Ureter (tissue), 1 donor: ENCODE results near the gene RAB35. TPM values are rescaled to one million over a fixed set of nuclear protein-coding genes. Genes with fewer than 3 reads are reported as not detected.

Experiments used
- DNase-seq: peaks from one replicate; pipeline ENCODE4 v3.0.0-alpha.2; 2020; ENCODE audit warnings: low spot score
- total RNA-seq: library from RNA; stranded (reverse); gene quantifications from one replicate; pipeline ENCODE4 v1.2.4, GENCODE V29; 2023
- donor health status: DM: yes; HTN: yes; CAD: no.

The RAB35 gene
- total RNA-seq, 1 donor from 2014 or later, result 47.5 TPM

GRCh38 chr12:120103371-120103770, 13.2 kb downstream of the RAB35 start:
- DNase-seq, result no peak

- no peak for DNase-seq
These were observed 13.6 kb downstream of the RAB35 start for GRCh38 chr12:120103044-120103338.

DNA sequence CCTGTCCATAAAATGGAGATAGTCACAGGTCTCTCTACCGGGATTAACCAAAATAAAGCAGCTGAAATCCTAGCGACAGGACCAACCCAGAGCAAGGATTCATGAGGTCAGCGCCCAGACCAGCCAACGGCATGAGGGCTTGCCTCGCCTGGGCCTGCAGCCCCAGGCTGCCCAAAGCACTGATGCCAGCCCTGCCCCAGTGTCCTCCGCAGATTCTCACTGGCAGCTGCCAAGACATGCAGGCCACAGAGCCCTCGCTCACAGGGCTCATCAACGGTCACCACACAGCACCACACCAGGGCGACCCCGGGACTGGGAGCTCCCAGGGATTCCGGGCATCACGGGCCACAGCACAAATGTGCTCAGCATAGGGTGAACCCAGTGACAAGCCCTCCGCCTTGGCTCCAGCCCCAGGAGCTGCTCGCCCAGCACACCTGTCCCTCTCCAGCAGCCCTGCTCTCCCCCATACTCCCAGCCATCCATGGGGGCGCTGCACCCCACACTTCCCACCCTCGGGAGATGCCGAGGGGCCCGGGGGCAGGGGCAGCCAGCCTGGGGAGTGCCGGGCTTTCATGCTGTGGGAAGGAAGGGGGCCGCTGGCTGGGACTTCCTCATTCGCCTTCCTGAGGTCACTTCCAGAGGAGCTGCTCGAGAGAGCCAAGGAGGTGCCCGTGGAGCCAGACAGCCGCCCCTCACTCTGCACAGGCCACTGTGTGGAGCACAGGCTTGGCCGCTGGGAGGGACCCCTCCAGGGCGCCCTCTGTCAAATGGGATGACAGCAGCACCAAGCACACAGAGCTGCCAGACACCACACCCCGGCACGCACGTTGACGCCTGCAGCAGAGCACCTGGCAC, 14.1 kb downstream of the RAB35 start:
- no peak for DNase-seq

GRCh38 chr12:120101617-120102016, 14.9 kb downstream of the RAB35 start:
- DNase-seq, result peak; percentile 59

DNA sequence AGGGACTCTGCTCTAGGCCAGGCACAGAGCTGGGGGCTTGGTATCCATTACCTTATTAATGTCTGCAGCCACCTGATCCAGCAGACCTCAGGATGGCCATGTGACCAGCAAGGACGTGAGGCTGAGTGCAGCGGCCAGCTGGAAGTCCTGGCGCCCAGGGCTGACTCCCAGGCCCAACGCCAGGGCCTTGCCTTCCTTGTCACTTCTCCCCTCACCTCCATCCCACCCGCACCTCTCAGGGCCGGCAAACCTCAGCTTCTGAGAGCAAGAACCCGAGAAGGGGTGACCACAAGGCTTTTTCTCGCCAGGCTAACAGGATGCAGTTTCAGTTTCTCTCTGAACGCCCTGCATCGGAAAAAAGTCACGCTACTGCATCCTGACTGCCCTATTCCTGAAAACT, 15.4 kb downstream of the RAB35 start:
- no peak for DNase-seq

- DNase-seq, result peak; percentile 74
These were observed 15.9 kb downstream of the RAB35 start for GRCh38 chr12:120100630-120101029.

DNA sequence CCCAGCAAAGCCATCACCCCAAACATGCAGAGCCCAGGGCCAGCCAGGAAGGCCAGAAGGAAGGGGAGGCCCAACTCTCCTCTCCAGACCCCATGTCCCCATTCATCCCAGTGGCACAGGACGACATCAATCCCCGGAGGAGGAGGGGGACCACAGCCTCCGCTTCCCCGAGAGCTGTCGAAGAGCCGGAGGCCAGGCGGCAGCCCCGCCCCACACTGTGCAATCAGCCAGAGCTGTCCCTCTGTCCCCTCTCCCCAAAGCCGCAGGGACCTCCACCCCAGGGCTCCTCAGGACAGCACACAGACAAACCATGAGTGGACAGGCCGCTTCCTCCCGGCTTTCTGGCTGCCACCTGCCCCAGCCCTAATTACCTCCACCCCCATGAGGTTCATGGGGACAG, 16.8 kb downstream of the RAB35 start:
- no peak for DNase-seq

DNA sequence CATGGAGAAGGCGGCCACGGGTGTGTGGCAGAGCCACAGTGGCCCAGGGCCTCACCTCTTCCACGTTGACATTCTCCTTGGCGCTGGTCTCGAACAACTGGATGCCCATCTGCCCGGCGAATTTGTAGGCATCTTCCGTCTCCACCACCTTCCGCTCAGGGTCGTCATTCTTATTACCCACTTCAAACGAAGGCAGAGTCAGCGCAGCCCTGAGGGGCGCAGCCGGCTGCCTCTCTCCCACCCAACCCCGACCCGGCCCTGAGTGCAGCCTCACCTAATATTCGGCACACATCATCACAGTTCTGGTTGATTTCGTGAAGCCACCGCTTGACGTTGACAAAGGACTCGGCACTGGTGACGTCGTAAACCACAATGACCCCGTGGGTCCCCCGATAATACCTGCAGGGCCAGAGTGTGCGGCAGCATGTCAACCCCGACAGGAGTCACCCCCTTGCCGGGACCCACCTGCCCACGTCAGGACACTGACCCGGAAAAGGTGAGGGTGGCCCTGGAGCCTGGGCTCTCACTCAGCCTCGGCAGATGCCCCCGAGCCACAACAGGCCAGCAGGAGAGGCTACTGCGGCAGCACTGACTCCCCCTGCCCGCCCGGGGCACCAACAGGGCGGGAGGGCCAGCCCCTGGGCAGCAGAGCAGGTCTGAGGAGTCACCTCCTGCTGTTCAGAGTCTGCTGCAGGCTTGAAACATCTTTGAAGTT, 17.6 kb downstream of the RAB35 start:
- DNase-seq, result no peak

- DNase-seq, result no peak
These were observed 19.8 kb downstream of the RAB35 start for GRCh38 chr12:120096671-120097202.

DNA sequence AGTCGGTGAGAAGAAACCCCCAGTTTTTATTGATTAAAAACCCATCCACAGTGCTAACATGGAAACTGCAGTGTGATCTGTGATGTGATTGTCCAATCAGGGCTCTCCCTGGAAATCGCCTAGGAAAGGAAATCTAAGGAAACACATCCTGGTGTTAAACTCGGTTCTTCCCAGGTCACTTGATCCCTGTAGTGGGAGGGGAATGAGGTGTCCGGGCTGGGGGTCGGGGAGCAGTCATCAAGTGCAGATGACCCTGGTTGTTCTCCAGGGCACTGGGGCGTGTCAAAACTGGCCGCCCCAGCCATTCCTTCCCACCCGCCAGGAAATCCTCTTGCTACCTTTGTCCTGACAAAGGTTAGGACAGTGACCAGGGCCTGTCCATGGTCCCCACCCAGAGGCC, 20.8 kb downstream of the RAB35 start:
- DNase-seq, result no peak

DNA sequence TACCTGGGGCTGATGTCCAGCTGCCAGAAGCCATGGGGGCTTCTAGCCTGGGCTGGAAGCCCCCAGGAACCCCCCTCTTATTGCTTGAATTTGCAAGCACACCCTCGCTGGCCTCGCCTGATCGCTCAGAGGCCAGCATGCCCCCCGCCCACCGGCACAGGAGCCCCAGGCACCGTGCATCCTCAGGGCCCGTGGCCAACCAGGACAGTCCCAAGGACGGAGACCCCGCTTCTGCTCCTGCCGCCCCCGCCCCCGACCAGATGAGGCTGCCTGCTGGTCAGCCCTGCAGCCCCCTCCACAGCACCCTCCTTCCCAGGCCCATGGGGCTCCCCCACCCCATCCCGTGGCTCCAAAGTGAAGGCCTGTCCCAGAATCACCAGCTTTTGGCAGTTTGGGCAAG, 21.2 kb downstream of the RAB35 start:
- DNase-seq, result no peak

DNA sequence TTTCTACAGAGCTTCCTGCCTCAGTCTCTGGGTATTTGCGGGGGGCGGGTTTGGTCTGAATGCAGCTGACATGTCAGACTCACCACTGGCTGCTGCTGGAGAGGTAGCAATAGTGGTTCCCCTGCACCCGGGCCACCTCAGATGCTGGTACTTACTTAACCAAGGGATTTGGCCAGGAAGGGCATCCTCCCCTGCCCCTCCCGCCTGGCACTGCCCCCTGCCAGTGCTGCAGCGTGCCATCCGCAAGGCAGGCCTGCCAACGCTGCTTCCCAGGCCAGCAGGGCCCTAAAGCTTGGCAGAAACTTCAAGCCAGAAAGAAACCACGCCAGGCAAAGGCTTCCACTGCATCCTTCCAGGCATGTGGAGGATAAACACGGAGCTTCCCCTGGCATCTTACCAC, 22.1 kb downstream of the RAB35 start:
- DNase-seq, result no peak

- DNase-seq, result no peak
These were observed 22.8 kb downstream of the RAB35 start for GRCh38 chr12:120093592-120094355.

GRCh38 chr12:120093336-120093591, 23.3 kb downstream of the RAB35 start:
- DNase-seq, result no peak

DNA sequence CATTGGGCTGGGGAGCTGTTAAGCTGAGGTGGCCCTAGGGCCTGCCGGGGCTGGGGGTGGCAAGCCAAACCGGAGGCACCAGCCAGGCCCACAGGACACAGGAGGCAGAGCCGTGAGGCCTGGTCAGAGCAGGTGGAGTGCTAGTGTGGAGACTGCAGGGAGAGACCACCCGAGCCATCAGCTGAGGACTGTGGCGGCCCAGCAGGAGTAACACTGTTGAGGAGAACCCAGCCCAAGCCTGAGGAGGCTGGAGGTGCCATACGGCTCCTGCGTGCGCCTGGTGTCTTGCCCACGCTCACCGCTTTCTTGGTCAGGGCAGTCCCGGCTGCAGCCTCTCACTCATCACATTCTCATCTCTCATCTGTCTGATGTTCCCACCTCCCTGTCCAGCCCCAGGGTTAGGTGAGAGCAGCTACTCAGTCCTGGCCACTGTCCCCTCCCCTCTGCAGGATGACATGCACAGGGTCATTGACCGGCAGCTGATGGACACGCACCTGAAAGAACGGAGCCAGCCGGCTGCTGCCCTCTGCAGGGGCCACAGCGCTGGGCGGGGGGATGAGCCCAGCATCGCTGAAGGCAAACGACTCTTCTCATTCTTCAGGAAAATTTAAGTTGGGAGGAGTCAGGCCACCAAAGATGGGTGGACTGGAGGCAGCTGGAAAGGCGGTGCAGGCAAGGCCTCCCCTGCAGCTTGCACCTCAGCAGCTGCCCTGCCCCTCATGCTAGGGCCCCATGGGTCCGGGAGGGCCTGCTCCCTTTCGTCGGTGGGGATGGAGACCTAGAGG, 23.8 kb downstream of the RAB35 start:
- no peak for DNase-seq

DNA sequence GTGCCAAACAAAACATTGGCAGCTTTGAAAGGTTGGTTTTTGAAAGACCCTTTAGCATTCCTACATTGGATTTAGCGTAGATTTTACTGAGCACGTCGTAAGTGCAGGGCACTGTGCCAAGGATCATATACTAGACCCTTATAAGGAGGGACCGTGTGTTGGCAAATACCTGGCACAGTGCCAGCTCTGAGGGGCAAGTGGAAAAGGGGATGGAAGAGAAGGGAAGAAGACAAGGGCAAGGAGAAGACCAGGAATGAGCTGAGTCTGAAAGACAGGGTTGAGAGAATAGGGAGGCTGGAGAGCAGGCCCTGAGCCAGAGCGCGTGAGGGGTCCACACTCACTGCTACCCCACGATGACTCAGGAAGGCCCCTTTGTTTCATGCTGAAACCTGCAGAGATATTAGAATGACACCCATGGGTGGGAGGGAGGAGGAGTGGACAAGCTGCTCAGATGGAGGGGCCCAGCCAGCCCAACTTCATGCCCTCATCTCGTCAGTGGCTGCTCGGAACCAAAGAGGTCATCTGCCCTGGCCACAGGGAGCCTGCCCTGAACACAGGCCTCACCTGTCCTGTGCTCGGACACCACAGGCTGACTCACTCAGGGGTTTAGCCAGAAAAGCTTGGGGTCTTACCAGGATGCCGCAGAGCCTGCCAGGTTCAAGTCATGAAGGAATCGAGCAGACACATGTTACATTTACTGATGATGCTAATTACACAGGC, 25.0 kb downstream of the RAB35 start:
- no peak for DNase-seq

- no peak for DNase-seq
These were observed 25.8 kb downstream of the RAB35 start for GRCh38 chr12:120090626-120091295.

GRCh38 chr12:120090206-120090605, 26.3 kb downstream of the RAB35 start:
- no peak for DNase-seq

DNA sequence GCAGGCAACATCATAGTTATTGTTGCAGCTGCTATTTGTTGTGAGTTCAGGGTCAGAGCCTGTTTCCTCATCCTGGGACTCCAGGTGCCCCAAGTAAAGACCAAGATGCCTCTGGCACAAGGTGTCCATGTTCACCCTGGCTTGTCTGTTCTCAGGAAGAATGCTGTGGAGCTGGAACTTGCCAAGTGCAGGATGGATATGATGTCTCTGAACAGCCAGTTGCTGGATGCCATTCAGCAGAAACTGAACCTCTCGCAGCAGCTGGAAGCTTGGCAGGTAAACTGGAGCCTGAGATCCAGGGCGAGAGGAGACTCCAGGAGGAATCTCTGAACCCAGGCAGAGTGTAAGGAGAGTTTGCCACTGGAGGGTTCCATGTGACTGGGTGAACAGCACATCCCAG, 26.8 kb downstream of the RAB35 start:
- DNase-seq, result no peak

DNA sequence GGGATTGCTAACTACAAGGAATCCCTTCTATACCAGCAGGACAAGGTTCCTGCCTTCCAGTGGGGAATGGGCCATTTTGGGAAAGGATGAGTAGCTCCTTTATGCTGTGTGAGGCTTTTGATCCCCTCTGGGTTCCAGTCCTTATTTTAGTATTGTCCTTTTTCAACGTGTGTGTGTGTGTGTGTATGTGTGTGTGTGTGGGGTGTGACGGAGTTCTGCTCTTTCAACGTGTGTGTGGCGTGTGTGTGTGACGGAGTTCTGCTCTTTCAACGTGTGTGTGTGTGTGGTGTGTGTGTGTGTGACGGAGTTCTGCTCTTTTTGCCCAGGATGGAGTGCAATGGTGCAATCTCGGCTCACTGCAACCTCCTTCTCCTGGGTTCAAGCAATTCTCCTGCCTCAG, 27.4 kb downstream of the RAB35 start:
- DNase-seq, result no peak
